Astrocyte (in vitro differentiated cells and primary cell): Measurements from ENCODE around the gene SNX30. TPM values are rescaled to one million over a fixed set of nuclear protein-coding genes. Genes with fewer than 3 reads are reported as not detected.

Experiments
- DNase-seq: peaks from one replicate; pipeline ENCODE4 v3.0.0-alpha.2; 2010; ENCODE audit warnings: low read depth
- FAIRE-seq: peaks from 2 replicates; lab custom pipeline; 2011; peaks lifted over from hg19 to GRCh38; lab: Jason Lieb, UNC
- H2AFZ ChIP-seq: 2 replicates; pipeline ENCODE4 v1.6.0; 2012; ENCODE audit warnings: low read depth, low read length, inconsistent platforms
- H3K27ac ChIP-seq: 2 replicates; pipeline ENCODE4 v1.5.1; 2011; ENCODE audit warnings: low read depth, low read length, inconsistent platforms
- H3K27me3 ChIP-seq: 2 replicates; pipeline ENCODE4 v1.6.0; 2011; ENCODE audit warnings: low read length, inconsistent platforms; ENCODE audit not compliant: insufficient read depth
- H3K36me3 ChIP-seq: 2 replicates; pipeline ENCODE4 v1.5.1; 2011; ENCODE audit warnings: low read length, inconsistent platforms; ENCODE audit not compliant: insufficient read depth
- H3K4me1 ChIP-seq: 2 replicates; pipeline ENCODE4 v1.5.1; 2011; ENCODE audit warnings: low read length, inconsistent platforms; ENCODE audit not compliant: insufficient read depth
- H3K4me2 ChIP-seq: 2 replicates; pipeline ENCODE4 v1.6.0; 2012; ENCODE audit warnings: low read length, inconsistent platforms
- H3K4me3 ChIP-seq: 2 replicates; pipeline ENCODE4 v1.5.1; 2011; ENCODE audit warnings: low read depth, mild to moderate bottlenecking, low read length, inconsistent platforms; ENCODE audit not compliant: insufficient read depth
- H3K79me2 ChIP-seq: 2 replicates; pipeline ENCODE4 v1.6.0; 2012; ENCODE audit warnings: mild to moderate bottlenecking, low read length, inconsistent platforms; ENCODE audit not compliant: insufficient read depth
- H3K9ac ChIP-seq: 2 replicates; pipeline ENCODE4 v1.6.0; 2012; ENCODE audit warnings: mild to moderate bottlenecking, low read length, inconsistent platforms
- H3K9me3 ChIP-seq: 2 replicates; pipeline ENCODE4 v1.5.1; 2012; ENCODE audit warnings: low read depth, mild to moderate bottlenecking, low read length, inconsistent platforms; ENCODE audit not compliant: insufficient read depth
- H4K20me1 ChIP-seq: 2 replicates; pipeline ENCODE4 v1.6.0; 2012; ENCODE audit warnings: low read length, inconsistent platforms; ENCODE audit not compliant: insufficient read depth
- H3K27ac Mint-ChIP-seq: one replicate; pipeline ENCODE4 v1.8.0; 2021; ENCODE audit warnings: mild to moderate bottlenecking, mixed read lengths; ENCODE audit not compliant: unreplicated experiment
- H3K27me3 Mint-ChIP-seq: one replicate; pipeline ENCODE4 v1.8.0; 2021; ENCODE audit warnings: low read depth, mixed read lengths; ENCODE audit not compliant: unreplicated experiment
- H3K36me3 Mint-ChIP-seq: one replicate; pipeline ENCODE4 v1.8.0; 2021; ENCODE audit warnings: low read depth, mixed read lengths; ENCODE audit not compliant: unreplicated experiment
- H3K4me1 Mint-ChIP-seq: one replicate; pipeline ENCODE4 v1.8.0; 2021; ENCODE audit warnings: low read depth, mixed read lengths; ENCODE audit not compliant: unreplicated experiment
- H3K4me3 Mint-ChIP-seq: one replicate; pipeline ENCODE4 v1.8.0; 2021; ENCODE audit warnings: mild to moderate bottlenecking, moderate library complexity, mixed read lengths; ENCODE audit not compliant: unreplicated experiment
- H3K9me3 Mint-ChIP-seq: one replicate; pipeline ENCODE4 v1.8.0; 2021; ENCODE audit warnings: mild to moderate bottlenecking, mixed read lengths; ENCODE audit not compliant: unreplicated experiment
- CTCF ChIP-seq: IDR thresholded peaks from 2 replicates; pipeline ENCODE4 v1.5.1; 2011; ENCODE audit warnings: low read depth, mild to moderate bottlenecking, inconsistent platforms, low read length, moderate library complexity; ENCODE audit not compliant: insufficient read depth
- EZH2 ChIP-seq: IDR thresholded peaks from 2 replicates; pipeline ENCODE4 v1.6.1; 2012; ENCODE audit warnings: mild to moderate bottlenecking, low read length, inconsistent platforms; ENCODE audit not compliant: insufficient read depth
- total RNA-seq: library from RNA; stranded (reverse); gene quantifications from 2 replicates; pipeline ENCODE4 v1.2.1, GENCODE V29; 2021

SNX30 gene
- total RNA-seq, 1 donor from 2014 or later = 12.8 TPM

GRCh38 chr9:112717661-112718331, 32.8 kb upstream of the SNX30 start, which contains the start of gene INIP:
INIP (minus strand) TSS chr9:112718117; CDS start chr9:112716485, 1,632 bp downstream.
- no peaks in the 10 kb centered on the region for H3K9me3 Mint-ChIP-seq
- H3K9ac ChIP-seq = peak within 1 kb of the TSS; percentile 89
- no peak for TF ChIP-seq CTCF
- no peak for TF ChIP-seq EZH2
- H3K4me3 ChIP-seq = peak within 1 kb of the TSS; percentile 89
- H3K4me1 Mint-ChIP-seq = peaks cover 2% of the 10 kb centered on the region
- H3K79me2 ChIP-seq = peaks cover 33% of the 10 kb centered on the region
- peak within 1 kb of the TSS; percentile 100 for H3K4me3 Mint-ChIP-seq
- no peaks in the 10 kb centered on the region for H3K9me3 ChIP-seq
- H2AFZ ChIP-seq = peak within 1 kb of the TSS; percentile 80
- no peaks in the 10 kb centered on the region for H3K27me3 Mint-ChIP-seq
- DNase-seq (peak; percentile 90), FAIRE-seq (no peak)
- peak within 1 kb of the TSS; percentile 65 for H3K27ac ChIP-seq
- H3K27ac Mint-ChIP-seq = peak within 1 kb of the TSS; percentile 89
- H3K36me3 ChIP-seq = no peaks in the 10 kb centered on the region
- H3K4me1 ChIP-seq = no peaks in the 10 kb centered on the region
- H4K20me1 ChIP-seq = no peaks in the 10 kb centered on the region
- H3K36me3 Mint-ChIP-seq = no peaks in the 10 kb centered on the region
- no peaks in the 10 kb centered on the region for H3K27me3 ChIP-seq
- peak within 1 kb of the TSS; percentile 89 for H3K4me2 ChIP-seq

DNA sequence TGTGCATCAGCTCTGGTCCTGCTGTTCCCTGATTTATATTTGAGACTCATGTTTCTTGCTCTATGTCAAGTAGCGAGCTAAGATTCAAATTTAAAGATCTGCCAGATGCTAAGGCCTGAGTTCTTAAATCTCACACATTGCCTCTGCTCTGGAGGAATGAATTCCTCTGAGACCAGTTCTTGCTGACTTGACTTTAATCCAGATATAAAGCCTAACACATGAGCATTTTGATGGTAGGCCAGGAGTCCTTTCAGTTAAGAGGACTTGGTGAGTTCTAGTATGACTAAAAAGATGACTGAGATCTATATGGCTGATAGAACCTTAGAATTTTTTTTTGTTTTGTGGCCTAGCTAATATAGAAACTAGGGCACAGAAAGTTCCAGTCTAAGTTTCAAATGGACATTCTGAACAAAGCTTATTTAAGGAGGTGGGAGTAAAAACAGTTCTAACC, 31.3 kb upstream of the SNX30 start:
- Mint-ChIP-seq H3K27me3 (no peaks in the 10 kb centered on the region), H3K36me3 (no peaks in the 10 kb centered on the region), H3K9me3 (no peaks in the 10 kb centered on the region), H3K27ac (no peak overlapping the region), H3K4me1 (peaks cover 2% of the 10 kb centered on the region), H3K4me3 (peak overlapping the region; percentile 71)
- no peaks in the 10 kb centered on the region for H3K27me3 ChIP-seq
- peaks cover 21% of the 10 kb centered on the region for H3K79me2 ChIP-seq
- H3K9ac ChIP-seq = no peak overlapping the region
- H2AFZ ChIP-seq = no peak overlapping the region
- FAIRE-seq (no peak), DNase-seq (no peak)
- H3K4me1 ChIP-seq = no peaks in the 10 kb centered on the region
- H4K20me1 ChIP-seq = no peaks in the 10 kb centered on the region
- no peaks in the 10 kb centered on the region for H3K36me3 ChIP-seq
- H3K4me2 ChIP-seq = no peak overlapping the region
- H3K4me3 ChIP-seq = no peak overlapping the region
- H3K9me3 ChIP-seq = no peaks in the 10 kb centered on the region
- H3K27ac ChIP-seq = no peak overlapping the region
- TF ChIP-seq CTCF (no peak), EZH2 (no peak)

DNA sequence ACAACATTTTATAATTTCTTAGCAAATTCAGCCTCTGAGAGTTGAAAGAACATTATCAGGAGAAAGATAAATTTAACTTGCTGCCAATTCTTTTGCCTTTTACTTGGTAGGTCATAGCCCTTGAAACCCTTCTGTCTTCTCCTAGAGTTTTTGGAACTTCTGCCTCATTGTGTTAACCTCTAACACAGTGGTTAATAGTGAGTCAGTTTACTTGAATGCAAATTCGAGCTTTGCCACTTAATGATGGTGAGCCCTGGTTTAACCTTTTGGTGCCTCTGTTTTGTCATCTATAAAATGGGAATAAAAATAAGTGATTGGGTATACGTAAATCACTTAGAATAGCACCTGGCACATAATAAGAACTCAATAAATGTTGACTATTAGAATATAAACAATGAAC, 30.9 kb upstream of the SNX30 start:
- H3K36me3 Mint-ChIP-seq = no peaks in the 10 kb centered on the region
- Histone ChIP-seq H3K4me1 (no peaks in the 10 kb centered on the region), H3K36me3 (no peaks in the 10 kb centered on the region), H3K79me2 (peaks cover 20% of the 10 kb centered on the region), H2AFZ (no peak overlapping the region), H3K9ac (no peak overlapping the region), H3K4me3 (no peak overlapping the region), H3K4me2 (no peak overlapping the region), H3K9me3 (no peaks in the 10 kb centered on the region), H3K27ac (no peak overlapping the region), H4K20me1 (no peaks in the 10 kb centered on the region), H3K27me3 (no peaks in the 10 kb centered on the region)
- no peaks in the 10 kb centered on the region for H3K9me3 Mint-ChIP-seq
- peak overlapping the region; percentile 27 for H3K27ac Mint-ChIP-seq
- DNase-seq = peak; percentile 6
- no peak overlapping the region for H3K4me3 Mint-ChIP-seq
- FAIRE-seq = no peak
- peaks cover 2% of the 10 kb centered on the region for H3K4me1 Mint-ChIP-seq
- no peaks in the 10 kb centered on the region for H3K27me3 Mint-ChIP-seq
- TF ChIP-seq EZH2 (no peak), CTCF (no peak)
